Vagina (tissue), 2 donors: ENCODE measurements around the gene ABTB2. TPM values are rescaled to one million over a fixed set of nuclear protein-coding genes. Genes with fewer than 3 reads are reported as not detected.

Experiments
- DNase-seq, 2 donors: peaks; one replicate each; pipeline ENCODE4 v3.0.0-alpha.2; 2017; ENCODE audit errors: extremely low spot score in 2 of 2
- H3K27ac ChIP-seq: fragments of 200-600 bp; sonication (generic); one replicate; pipeline ENCODE4 v1.5.1; 2019
- H3K27me3 ChIP-seq: fragments of 200-600 bp; sonication (generic); one replicate; pipeline ENCODE4 v1.5.1; 2019
- H3K36me3 ChIP-seq, 2 donors: fragments of 200-600 bp; sonication (generic); one replicate each; pipeline ENCODE4 v1.5.1; 2017 to 2019
- H3K4me1 ChIP-seq: fragments of 200-600 bp; sonication (generic); one replicate; pipeline ENCODE4 v1.5.1; 2019
- H3K4me3 ChIP-seq, 2 donors: fragments of 200-600 bp; sonication (generic); 1 replicate in 1 of 2; 2 replicates in 1 of 2; pipeline ENCODE4 v1.5.1; 2016 to 2019
- H3K9me3 ChIP-seq: fragments of 200-600 bp; sonication (generic); one replicate; pipeline ENCODE4 v1.5.1; 2019
- POLR2A ChIP-seq, 2 donors: fragments of 450-650 bp; IDR thresholded peaks; one replicate each; pipeline ENCODE4 v1.6.1; 2017; ENCODE audit warnings: antibody characterized with exemption in 2 of 2, mild to moderate bottlenecking in 2 of 2, moderate library complexity in 2 of 2
- POLR2AphosphoS5 ChIP-seq, 2 donors: sonication (generic); formaldehyde crosslinking; IDR thresholded peaks; one replicate each; pipeline ENCODE4 v1.9.0; 2017; ENCODE audit warnings: antibody characterized with exemption in 2 of 2, mild to moderate bottlenecking in 2 of 2, low read depth in 1 of 2; ENCODE audit not compliant: insufficient read depth in 1 of 2
- intact Hi-C: fragments of 100-400 bp; cut with DNase I; formaldehyde crosslinking; loops from one replicate; pipeline ENCODE4 v1.15.1; 2023
- total RNA-seq: library from RNA; depleted of rRNA; stranded (reverse); fragments of >200 nt; gene quantifications from one replicate; pipeline ENCODE4 v1.2.3, GENCODE V29; 2016
- TF ChIP-seq, protein P1 (sequence below), 3 experiments: fragments of 450-650 bp in 2 of 3; fragments of 200-600 bp in 1 of 3; sonication (generic) in 1 of 3; IDR thresholded peaks; one replicate each; pipeline ENCODE4 v1.5.1; 2017 to 2019; ENCODE audit warnings: antibody characterized with exemption in 3 of 3, mild to moderate bottlenecking in 2 of 3, moderate library complexity in 2 of 3

Gene ABTB2
- total RNA-seq, 1 donor from 2014 or later: 10.8 TPM

DNA sequence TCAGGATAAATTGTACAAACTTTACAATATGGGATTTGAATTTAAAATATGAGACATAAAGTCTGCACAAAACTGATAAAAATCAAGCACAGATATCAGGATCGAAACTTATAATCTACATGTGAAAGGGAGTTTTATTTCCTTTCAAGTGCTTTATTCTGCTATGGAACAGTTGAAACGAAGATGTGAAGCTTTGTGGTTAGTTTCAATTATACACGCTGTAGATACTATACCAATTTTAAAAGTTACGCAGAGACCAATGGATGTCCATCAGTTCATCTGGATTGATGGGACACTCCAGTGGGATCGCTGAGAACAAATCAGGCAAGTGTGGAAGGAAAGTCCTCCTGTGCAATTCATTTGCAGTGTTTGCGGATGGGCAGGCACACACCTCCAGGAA lies 46.5 kb upstream of the ABTB2 start:
- no peak for TF ChIP-seq POLR2AphosphoS5 (IDR thresholded peaks at IDR 0.05; ENCODE audit: insufficient read depth in 1 of 2, low read depth in 1 of 2)
- TF ChIP-seq, protein P1, sequence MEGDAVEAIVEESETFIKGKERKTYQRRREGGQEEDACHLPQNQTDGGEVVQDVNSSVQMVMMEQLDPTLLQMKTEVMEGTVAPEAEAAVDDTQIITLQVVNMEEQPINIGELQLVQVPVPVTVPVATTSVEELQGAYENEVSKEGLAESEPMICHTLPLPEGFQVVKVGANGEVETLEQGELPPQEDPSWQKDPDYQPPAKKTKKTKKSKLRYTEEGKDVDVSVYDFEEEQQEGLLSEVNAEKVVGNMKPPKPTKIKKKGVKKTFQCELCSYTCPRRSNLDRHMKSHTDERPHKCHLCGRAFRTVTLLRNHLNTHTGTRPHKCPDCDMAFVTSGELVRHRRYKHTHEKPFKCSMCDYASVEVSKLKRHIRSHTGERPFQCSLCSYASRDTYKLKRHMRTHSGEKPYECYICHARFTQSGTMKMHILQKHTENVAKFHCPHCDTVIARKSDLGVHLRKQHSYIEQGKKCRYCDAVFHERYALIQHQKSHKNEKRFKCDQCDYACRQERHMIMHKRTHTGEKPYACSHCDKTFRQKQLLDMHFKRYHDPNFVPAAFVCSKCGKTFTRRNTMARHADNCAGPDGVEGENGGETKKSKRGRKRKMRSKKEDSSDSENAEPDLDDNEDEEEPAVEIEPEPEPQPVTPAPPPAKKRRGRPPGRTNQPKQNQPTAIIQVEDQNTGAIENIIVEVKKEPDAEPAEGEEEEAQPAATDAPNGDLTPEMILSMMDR (IDR thresholded peaks at IDR 0.05): no peak
- H3K4me1 ChIP-seq: no peaks in the 10 kb centered on the region
- DNase-seq: no peak
- no peak overlapping the region for H3K4me3 ChIP-seq
- H3K36me3 ChIP-seq: no peaks in the 10 kb centered on the region
- intact Hi-C loops: no loop called here
- no peaks in the 10 kb centered on the region for H3K9me3 ChIP-seq
- H3K27ac ChIP-seq: no peak overlapping the region
- no peaks in the 10 kb centered on the region for H3K27me3 ChIP-seq

DNA sequence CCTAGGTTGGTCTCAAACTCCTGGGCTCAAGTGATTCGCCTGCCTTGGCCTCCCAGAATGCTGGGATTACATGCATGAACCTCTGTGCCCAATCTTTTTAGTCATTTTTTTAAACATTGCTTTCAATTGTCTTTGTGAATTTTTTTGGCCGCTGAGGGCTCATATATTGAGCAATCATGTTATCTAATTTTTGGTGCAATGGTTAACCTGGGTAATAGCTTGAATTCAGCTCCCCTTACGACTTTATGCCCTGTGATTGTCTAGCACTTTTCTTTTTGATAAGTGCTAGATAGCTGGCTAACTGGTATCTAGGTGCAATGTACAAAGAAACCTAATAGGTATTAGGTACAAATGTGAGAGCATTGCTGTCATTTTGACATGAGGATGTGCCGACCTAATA lies 45.6 kb upstream of the ABTB2 start:
- Histone ChIP-seq H3K4me1 (no peaks in the 10 kb centered on the region), H3K9me3 (no peaks in the 10 kb centered on the region), H3K27me3 (no peaks in the 10 kb centered on the region), H3K36me3 (no peaks in the 10 kb centered on the region), H3K4me3 (no peak overlapping the region), H3K27ac (no peak overlapping the region)
- no peak for DNase-seq
- TF ChIP-seq, protein P1 (IDR thresholded peaks at IDR 0.05): no peak
- TF ChIP-seq POLR2AphosphoS5 (IDR thresholded peaks at IDR 0.05; ENCODE audit: insufficient read depth in 1 of 2, low read depth in 1 of 2) (no peak), POLR2A (IDR thresholded peaks at IDR 0.05) (no peak)
- intact Hi-C loops: no loop called here

DNA sequence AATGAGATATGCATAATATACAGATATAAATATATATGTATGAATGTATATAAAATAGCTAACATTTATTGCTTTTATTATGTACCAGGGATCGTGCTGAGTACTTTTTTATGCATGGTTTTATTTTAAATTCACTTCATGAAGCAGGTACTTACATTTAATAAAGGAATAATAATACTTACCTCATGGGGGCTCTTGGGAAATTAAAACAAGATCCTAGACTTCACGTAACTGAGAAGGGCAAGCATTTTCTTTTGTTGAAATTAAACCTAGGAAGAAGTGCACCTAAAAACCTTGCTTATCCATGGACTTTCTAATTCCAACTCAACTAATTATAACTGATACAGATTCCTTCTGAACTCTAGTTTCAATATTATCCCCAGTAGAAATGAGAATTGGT lies 40.0 kb upstream of the ABTB2 start:
- no peaks in the 10 kb centered on the region for H3K9me3 ChIP-seq

DNA sequence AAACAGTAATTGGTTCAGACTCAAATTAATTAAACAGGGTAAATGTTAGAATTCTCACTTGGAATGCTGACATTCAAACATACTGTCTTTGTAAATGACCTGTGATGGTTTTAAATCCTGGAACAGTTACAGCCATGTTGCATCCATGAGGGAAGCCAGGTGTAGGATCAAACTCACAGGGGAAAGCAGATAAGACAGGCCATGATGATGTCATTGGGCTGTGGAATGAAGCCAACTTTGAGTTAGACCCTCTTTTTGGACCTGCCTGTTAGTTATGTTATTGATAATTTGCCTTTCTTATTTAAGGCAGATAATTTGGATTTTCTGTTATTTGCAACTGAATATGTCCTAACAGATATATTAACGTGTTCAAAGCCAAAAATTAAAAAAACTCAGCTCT lies 39.3 kb upstream of the ABTB2 start:
- H3K4me1 ChIP-seq: no peaks in the 10 kb centered on the region

More for the DNA sequence above, 40.0 kb upstream of the ABTB2 start:
- no peaks in the 10 kb centered on the region for H3K27me3 ChIP-seq
- no peak overlapping the region for H3K27ac ChIP-seq
- no peak overlapping the region for H3K4me3 ChIP-seq
- H3K4me1 ChIP-seq: no peaks in the 10 kb centered on the region
- intact Hi-C loops: no loop called here
- DNase-seq: no peak
- TF ChIP-seq POLR2AphosphoS5 (IDR thresholded peaks at IDR 0.05; ENCODE audit: insufficient read depth in 1 of 2, low read depth in 1 of 2) (no peak), POLR2A (IDR thresholded peaks at IDR 0.05) (no peak)
- H3K36me3 ChIP-seq: no peaks in the 10 kb centered on the region

DNA sequence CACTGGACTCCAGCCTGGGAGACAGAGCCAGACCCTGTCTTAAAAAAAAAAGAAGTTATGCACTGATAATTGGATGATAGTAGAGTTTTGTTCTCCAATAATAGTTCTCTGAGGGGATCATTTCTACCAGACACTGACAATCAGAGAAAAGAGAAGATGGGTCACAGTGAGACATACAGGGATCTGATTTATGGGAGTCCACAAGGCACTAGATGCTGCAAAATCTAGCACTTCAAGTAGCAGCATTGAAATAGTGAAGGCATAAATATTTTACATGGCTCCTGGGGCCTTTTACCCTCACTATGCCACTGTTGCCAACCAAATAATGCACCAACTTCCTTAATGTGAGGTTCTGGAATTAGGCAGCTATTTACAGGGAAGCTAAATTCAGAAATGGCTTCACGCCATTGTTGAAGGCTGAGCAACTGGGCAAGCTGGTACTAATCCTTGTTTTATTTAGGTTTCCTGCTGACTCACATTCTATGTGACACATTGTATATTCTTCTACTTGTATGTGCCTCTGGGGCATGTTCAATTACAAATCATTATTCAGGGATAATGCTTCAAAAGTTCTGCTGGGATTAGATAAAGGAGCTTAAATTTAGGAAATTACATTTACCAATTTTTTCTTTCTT lies 38.2 kb upstream of the ABTB2 start:
- Histone ChIP-seq H3K27me3 (no peaks in the 10 kb centered on the region), H3K4me1 (no peaks in the 10 kb centered on the region), H3K27ac (no peak overlapping the region), H3K36me3 (no peaks in the 10 kb centered on the region), H3K9me3 (no peaks in the 10 kb centered on the region), H3K4me3 (no peak overlapping the region)
- peak in 1 of 2 donors; percentile 71 for TF ChIP-seq POLR2AphosphoS5 (IDR thresholded peaks at IDR 0.05; ENCODE audit: insufficient read depth in 1 of 2, low read depth in 1 of 2)
- no peak for TF ChIP-seq POLR2A (IDR thresholded peaks at IDR 0.05)
- TF ChIP-seq, protein P1 (IDR thresholded peaks at IDR 0.05): no peak
- no peak for DNase-seq
- intact Hi-C loops: no loop called here

More for the DNA sequence above, 39.3 kb upstream of the ABTB2 start:
- no peaks in the 10 kb centered on the region for H3K36me3 ChIP-seq
- no peak overlapping the region for H3K27ac ChIP-seq
- intact Hi-C loops: no loop called here
- no peaks in the 10 kb centered on the region for H3K27me3 ChIP-seq
- no peak for DNase-seq
- no peak overlapping the region for H3K4me3 ChIP-seq
- H3K9me3 ChIP-seq: no peaks in the 10 kb centered on the region
- no peak for TF ChIP-seq POLR2A (IDR thresholded peaks at IDR 0.05)
- TF ChIP-seq, protein P1 (IDR thresholded peaks at IDR 0.05): no peak
- no peak for TF ChIP-seq POLR2AphosphoS5 (IDR thresholded peaks at IDR 0.05; ENCODE audit: insufficient read depth in 1 of 2, low read depth in 1 of 2)
